HEK293 (cell line): ENCODE data around the gene FANK1.
"Not testable (repeated sequence)": the region's sequence is repeated elsewhere in the genome, so short reads cannot be mapped to it uniquely, and the experiment has no call there.

Experiments used
- CTCF ChIA-PET: fragments of 350-600 bp; formaldehyde crosslinking; extraction: SDS; loops from one replicate; lab custom pipeline; 2021; ENCODE audit warnings: antibody characterized with exemption; lab: Yijun Ruan, JAX
- POLR2A ChIA-PET: fragments of 300-600 bp; formaldehyde crosslinking; extraction: SDS; loops from one replicate; lab custom pipeline; 2020; ENCODE audit warnings: antibody characterized with exemption, inconsistent platforms; lab: Yijun Ruan, JAX
- H3K27ac ChIP-seq: fragments of 200-500 bp; sonication (Bioruptor generic); 2 replicates; pipeline ENCODE4 v1.5.1; 2014; ENCODE audit warnings: low read depth, low read length, control low read depth, inconsistent platforms; ENCODE audit errors: extremely low read depth
- H3K36me3 ChIP-seq, 2 experiments: fragments of 200-500 bp in 1 of 2; sonication (Bioruptor generic) in 1 of 2; 1 replicate in 1 of 2; 2 replicates in 1 of 2; pipeline ENCODE4 v1.5.1; 2014 to 2017; ENCODE audit warnings: inconsistent platforms in 2 of 2, low read length in 2 of 2; ENCODE audit not compliant: control insufficient read depth in 2 of 2, insufficient read depth in 1 of 2
- H3K4me1 ChIP-seq: fragments of 200-500 bp; sonication (Bioruptor generic); 2 replicates; pipeline ENCODE4 v1.5.1; 2014; ENCODE audit warnings: mild to moderate bottlenecking, low read length, inconsistent platforms; ENCODE audit not compliant: control insufficient read depth, insufficient read depth
- H3K4me3 ChIP-seq: 2 replicates; pipeline ENCODE4 v1.5.1; 2011; ENCODE audit warnings: low read depth, mild to moderate bottlenecking, control low read depth, low read length, moderate library complexity
- H3K9me3 ChIP-seq: fragments of 200-500 bp; sonication (Bioruptor generic); 2 replicates; pipeline ENCODE4 v1.5.1; 2014; ENCODE audit warnings: low read depth, low read length, inconsistent platforms; ENCODE audit not compliant: control insufficient read depth, insufficient read depth
- GLIS1 ChIP-seq: fragments of 450-650 bp; formaldehyde crosslinking; IDR thresholded peaks from 2 replicates; pipeline ENCODE4 v1.5.1; 2016; ENCODE audit warnings: missing biosample characterization, missing genetic modification characterization
- GLIS2 ChIP-seq: fragments of 450-650 bp; formaldehyde crosslinking; IDR thresholded peaks from 2 replicates; pipeline ENCODE4 v1.5.1; 2016; ENCODE audit warnings: missing biosample characterization, missing genetic modification characterization
- IKZF3 ChIP-seq: fragments of 450-650 bp; IDR thresholded peaks from 2 replicates; pipeline ENCODE4 v1.5.0; 2018; ENCODE audit warnings: missing biosample characterization, mild to moderate bottlenecking, missing genetic modification characterization, moderate library complexity
- PRDM1 ChIP-seq: fragments of 450-650 bp; formaldehyde crosslinking; IDR thresholded peaks from 2 replicates; pipeline ENCODE4; 2016; ENCODE audit warnings: missing biosample characterization, missing genetic modification characterization
- SP3 ChIP-seq: fragments of 450-650 bp; formaldehyde crosslinking; IDR thresholded peaks from 2 replicates; pipeline ENCODE4 v1.5.1; 2016; ENCODE audit warnings: missing biosample characterization, missing genetic modification characterization
- ZBTB20 ChIP-seq: fragments of 450-650 bp; formaldehyde crosslinking; IDR thresholded peaks from 2 replicates; pipeline ENCODE4 v1.5.1; 2016; ENCODE audit warnings: missing biosample characterization, missing genetic modification characterization
- ZBTB8A ChIP-seq: fragments of 450-650 bp; formaldehyde crosslinking; IDR thresholded peaks from 2 replicates; pipeline ENCODE4 v1.5.1; 2016; ENCODE audit warnings: missing biosample characterization, missing genetic modification characterization
- ZNF335 ChIP-seq: fragments of 450-650 bp; formaldehyde crosslinking; conservative IDR thresholded peaks from 2 replicates; pipeline ENCODE4 v1.5.1; 2016; ENCODE audit warnings: missing biosample characterization, missing genetic modification characterization
- ZNF341 ChIP-seq: fragments of 450-650 bp; formaldehyde crosslinking; IDR thresholded peaks from 2 replicates; pipeline ENCODE4; 2016; ENCODE audit warnings: low read depth, missing biosample characterization, missing genetic modification characterization
- ZNF366 ChIP-seq: fragments of 450-650 bp; formaldehyde crosslinking; conservative IDR thresholded peaks from 2 replicates; pipeline ENCODE4 v1.5.1; 2016; ENCODE audit warnings: missing biosample characterization, missing genetic modification characterization
- ZNF394 ChIP-seq: fragments of 450-650 bp; formaldehyde crosslinking; IDR thresholded peaks from 2 replicates; pipeline ENCODE4 v1.5.1; 2016; ENCODE audit warnings: missing biosample characterization, missing genetic modification characterization, mild to moderate bottlenecking, moderate library complexity, borderline replicate concordance
- ZNF423 ChIP-seq: fragments of 450-650 bp; formaldehyde crosslinking; IDR thresholded peaks from 2 replicates; pipeline ENCODE4 v1.5.1; 2016; ENCODE audit warnings: missing biosample characterization, missing genetic modification characterization
- ZNF600 ChIP-seq: fragments of 450-650 bp; formaldehyde crosslinking; IDR thresholded peaks from 2 replicates; pipeline ENCODE4 v1.5.1; 2016; ENCODE audit warnings: missing biosample characterization, missing genetic modification characterization
- ZSCAN30 ChIP-seq: fragments of 450-650 bp; IDR thresholded peaks from 2 replicates; pipeline ENCODE4 v1.5.1; 2018; ENCODE audit warnings: missing biosample characterization, mild to moderate bottlenecking, missing genetic modification characterization, moderate library complexity

Gene FANK1

DNA sequence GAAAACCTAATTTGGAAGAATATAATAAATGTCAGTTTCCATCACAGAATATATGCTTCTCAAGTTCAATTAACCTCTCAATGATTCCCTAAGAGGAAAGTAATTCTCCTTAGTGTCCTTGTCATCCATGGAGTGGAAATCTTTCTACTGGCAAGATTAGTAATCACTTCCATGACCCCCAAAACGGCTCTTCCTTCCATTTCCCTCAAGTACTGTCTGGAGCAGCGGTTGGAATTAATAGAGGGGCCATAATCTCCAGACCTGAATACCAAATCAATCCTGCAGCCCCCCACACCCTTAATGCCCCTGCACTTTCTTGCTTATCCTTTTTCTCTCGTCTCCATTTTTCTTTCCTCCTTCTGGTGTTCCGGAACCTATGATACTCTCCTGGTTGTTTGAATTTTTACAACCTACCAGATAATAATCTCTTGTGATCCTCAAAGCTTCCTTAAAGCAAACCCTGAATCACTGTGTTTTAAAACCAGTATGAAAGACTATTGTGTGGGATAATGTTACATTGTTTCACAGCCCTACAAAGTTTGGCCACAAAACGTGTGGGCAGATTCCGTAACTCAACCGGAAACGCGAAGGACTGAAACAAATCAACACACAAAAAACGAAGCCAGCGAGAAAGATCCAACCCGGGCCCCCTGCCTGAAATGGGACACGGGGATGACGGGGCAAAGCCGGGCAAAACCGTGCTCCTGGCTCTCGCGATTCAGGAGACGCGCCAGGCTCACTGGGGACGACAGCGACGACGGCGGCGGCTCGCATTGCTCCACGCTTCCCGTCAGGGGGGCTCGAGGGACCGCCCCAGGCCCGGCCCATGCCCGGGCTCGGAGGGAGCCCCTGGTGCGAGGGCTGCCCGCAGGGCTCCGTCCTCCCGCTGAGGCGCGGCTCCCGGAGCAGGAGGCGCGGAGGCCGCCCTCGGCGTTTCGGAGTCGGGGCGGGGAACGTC lies 955 bp upstream of the FANK1 start (continued):
- TF ChIP-seq IKZF3 (tag by site-specific recombination) (peak; percentile 20; the same call in 1 of the 2 replicates), ZBTB8A (peak; percentile 41), ZNF366 (tag by site-specific recombination) (peak; percentile 59; the same call in 1 of the 2 replicates), ZNF335 (tag by site-specific recombination) (peak; percentile 49), ZNF600 (0 out of 2 replicates have a peak, but pooled peaks have one; percentile 49), GLIS1 (tag by site-specific recombination) (peak; percentile 58), PRDM1 (tag by site-specific recombination) (peak; percentile 42; the same call in 1 of the 2 replicates), ZNF341 (peak; percentile 76), ZNF423 (peak; percentile 81), SP3 (0 out of 2 replicates have a peak, but pooled peaks have one; percentile 6), GLIS2 (tag by site-specific recombination) (peak; percentile 70; the same call in 1 of the 2 replicates), ZBTB20 (tag by site-specific recombination) (peak; percentile 79; the same call in 1 of the 2 replicates), ZSCAN30 (0 out of 2 replicates have a peak, but pooled peaks have one; percentile 32)

- H3K4me3 ChIP-seq, H3K36me3 ChIP-seq, H3K4me1 ChIP-seq, H3K9me3 ChIP-seq, H3K27ac ChIP-seq: not testable (repeated sequence)
- CTCF ChIA-PET, result interaction anchor here (1.0 kb wide), 1 partner anchor 28 kb away, joined by 3 read pairs; no protein-coding TSS in a partner anchor
- POLR2A ChIA-PET, result interaction anchor here (1.3 kb wide), 1 partner anchor 14 kb away, joined by 3 read pairs; no protein-coding TSS in a partner anchor
These were observed 953 bp downstream of the FANK1 start for GRCh38 chr10:125897317-125897716.

DNA sequence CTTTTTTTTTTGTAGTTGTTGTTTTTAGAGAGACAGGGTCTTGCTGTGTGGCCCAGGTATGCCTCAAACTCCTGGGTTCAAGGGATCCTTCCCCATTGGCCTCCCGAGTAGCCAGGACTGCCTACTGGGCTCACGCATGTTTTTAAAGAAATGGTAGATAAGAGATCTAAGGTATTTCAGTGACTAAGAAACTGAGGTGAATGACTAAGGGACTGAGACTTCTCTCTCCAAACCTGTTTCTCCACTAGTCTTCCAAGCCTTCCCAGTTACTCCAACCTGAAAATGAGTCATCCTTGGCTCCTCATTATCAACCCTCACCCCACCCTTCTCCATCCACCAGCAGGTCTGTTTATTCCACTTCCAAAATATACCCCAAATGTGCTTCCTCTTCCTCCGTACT lies 4.6 kb downstream of the FANK1 start:
- H3K4me3 ChIP-seq, CTCF ChIA-PET, H3K4me1 ChIP-seq, H3K36me3 ChIP-seq, H3K9me3 ChIP-seq, H3K27ac ChIP-seq, POLR2A ChIA-PET: not testable (repeated sequence)
- TF ChIP-seq ZNF394, result 0 out of 2 replicates have a peak, but pooled peaks have one; percentile 20

DNA sequence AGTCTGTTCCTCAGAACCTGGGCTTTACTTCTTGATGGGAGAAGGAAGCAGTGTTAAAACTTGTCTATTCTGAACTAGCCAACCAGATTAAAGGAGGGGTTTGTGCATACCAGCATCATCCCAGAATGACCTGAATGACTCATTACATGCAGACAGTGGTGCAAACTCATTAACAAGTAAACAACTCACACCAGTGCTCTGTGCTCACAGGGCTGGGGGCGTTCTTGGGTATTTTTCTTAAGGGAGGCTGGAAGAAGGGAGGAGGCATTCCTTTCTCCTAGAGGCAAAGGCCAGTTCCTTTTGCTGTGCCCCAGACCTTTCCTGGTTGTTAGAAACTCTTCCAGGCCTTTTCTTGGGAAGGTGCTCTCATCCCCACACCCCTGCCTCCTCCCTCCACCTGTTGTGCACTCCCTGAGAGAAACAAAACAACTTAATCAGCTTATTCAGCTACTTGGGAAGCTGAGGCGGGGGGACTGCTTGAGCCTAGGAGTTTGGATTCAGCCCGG lies 6.8 kb downstream of the FANK1 start:
- H3K9me3 ChIP-seq, POLR2A ChIA-PET, H3K4me1 ChIP-seq, H3K27ac ChIP-seq, H3K36me3 ChIP-seq, H3K4me3 ChIP-seq: not testable (repeated sequence)
- CTCF ChIA-PET, result interaction anchor here (1.0 kb wide), 1 partner anchor 30 kb away, joined by 3 read pairs; no protein-coding TSS in a partner anchor

DNA sequence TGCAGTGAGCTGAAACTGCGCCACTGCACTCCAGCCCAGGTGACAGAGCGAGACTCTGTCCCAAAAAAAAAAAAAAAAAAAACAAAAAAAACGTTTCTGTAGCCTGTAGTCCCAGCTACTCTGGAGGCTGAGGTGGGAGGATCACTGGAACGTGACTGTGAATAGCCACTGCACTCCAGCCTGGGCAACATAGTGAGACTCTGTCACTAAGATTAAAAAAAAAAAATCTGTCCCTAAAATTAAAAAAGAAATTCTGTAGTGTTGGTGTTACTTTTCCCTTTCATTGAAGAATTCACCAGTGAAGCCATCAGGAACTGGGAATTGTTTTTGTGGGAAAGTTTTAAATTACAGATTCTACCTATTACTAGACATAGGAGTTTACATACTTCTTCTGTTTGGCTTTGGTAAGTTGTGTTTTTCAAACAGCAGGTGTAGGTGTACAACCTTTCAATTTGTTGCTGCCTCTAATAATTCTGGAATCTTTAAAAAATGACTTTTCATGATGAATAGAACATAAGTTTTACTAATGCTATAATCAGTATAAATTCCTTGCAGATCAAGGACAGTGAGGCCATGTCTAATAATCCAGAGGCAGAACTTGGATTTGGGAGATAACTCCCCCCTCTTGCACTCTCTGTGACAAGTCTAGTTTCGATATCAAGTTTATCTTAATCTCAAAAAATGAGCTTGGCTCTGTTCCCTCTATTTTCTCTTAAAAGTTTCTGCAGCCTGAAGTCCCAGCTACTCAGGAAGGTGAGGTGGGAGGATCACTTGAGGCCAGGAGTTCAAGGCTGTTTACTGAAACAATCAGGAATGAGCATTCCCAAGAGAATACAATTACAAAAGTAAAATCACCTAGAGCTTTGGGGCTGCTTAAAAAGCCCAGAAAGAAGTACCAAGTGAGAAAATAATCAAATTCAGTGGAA lies 9.0 kb downstream of the FANK1 start:
- H3K36me3 ChIP-seq, H3K27ac ChIP-seq, H3K9me3 ChIP-seq, POLR2A ChIA-PET, H3K4me3 ChIP-seq, H3K4me1 ChIP-seq: not testable (repeated sequence)
- CTCF ChIA-PET, result interaction anchor here (0.6 kb wide), 1 partner anchor 203 kb away, joined by 5 read pairs; no protein-coding TSS in a partner anchor

DNA sequence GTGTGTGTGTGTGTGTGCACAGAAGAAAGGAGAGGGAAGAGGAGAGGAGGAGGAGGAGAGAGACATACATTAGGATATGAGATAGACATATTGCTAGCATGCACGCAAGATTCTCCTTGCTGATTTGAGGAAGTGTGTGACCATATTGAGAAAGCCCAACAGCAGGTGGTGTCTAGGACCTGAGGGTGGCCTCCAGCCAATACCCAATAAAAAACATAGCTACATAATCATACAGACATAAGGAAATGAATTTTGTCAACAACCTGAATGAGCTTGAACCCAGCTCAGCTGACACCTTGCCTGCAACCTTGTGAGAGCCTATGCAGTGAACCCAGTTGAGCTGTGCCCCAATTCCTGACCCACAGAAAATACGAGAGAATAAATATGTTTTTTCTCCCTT lies 11.2 kb downstream of the FANK1 start:
- POLR2A ChIA-PET, result not testable (repeated sequence)

DNA sequence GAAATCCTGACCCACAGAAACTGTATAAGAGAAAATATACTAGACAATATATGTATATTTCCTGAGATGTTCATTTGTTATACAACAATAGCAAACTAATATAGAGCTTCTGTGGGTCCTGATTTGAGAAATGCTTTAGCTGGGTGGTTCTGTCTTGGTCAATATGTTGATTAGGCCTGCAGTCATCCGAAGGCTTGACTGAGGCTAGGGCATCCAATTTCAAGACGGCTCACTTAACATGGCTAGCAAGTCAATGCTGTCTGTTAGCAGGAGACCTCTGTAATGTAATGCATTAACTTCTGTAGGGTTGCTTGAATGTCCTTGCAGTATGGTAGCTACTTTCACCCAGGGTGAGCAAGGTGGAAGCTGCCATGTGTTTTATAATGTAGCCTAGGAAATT lies 12.4 kb downstream of the FANK1 start:
- H3K9me3 ChIP-seq, H3K4me1 ChIP-seq, H3K36me3 ChIP-seq, POLR2A ChIA-PET, H3K27ac ChIP-seq, H3K4me3 ChIP-seq: not testable (repeated sequence)
- CTCF ChIA-PET, result interaction anchor here (0.6 kb wide), 2 partner anchors 27 to 868 kb away, joined by 3 to 4 read pairs; no protein-coding TSS in a partner anchor

More for the DNA sequence above, 11.2 kb downstream of the FANK1 start:
- CTCF ChIA-PET, H3K4me3 ChIP-seq, H3K36me3 ChIP-seq, H3K27ac ChIP-seq, H3K9me3 ChIP-seq, H3K4me1 ChIP-seq: not testable (repeated sequence)

DNA sequence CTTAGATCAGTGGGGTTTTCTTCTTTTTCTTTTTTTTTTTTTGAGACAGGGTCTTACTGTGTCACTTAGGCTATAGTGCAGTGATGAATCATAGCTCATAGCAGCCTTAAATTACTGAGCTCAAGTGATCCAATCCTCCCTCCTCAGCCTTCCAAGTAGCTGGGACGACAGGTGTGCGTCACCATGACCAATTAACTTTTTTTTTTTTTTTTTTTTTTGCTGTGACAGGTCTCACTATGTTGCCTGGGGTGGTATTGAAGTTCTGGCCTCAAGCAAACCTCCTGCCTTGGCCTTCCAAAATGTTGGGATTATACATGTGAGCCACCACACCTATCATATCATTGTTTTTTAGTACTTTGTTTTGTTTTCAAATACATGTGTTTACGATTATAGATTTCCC lies 13.1 kb downstream of the FANK1 start:
- H3K9me3 ChIP-seq, CTCF ChIA-PET, POLR2A ChIA-PET: not testable (repeated sequence)

More for the DNA sequence above, 13.1 kb downstream of the FANK1 start:
- H3K4me1 ChIP-seq, H3K4me3 ChIP-seq, H3K36me3 ChIP-seq, H3K27ac ChIP-seq: not testable (repeated sequence)
